Posterior cingulate gyrus (tissue), 11 donors: ENCODE measurements around the gene HNMT.
"Not testable (repeated sequence)": the region's sequence is repeated elsewhere in the genome, so short reads cannot be mapped to it uniquely, and the experiment has no call there.

Experiments used
- DNase-seq, 10 donors: peaks; one replicate each; pipeline versions ENCODE4 v3.0.0 to v3.0.0-alpha.2; 2020 to 2021; ENCODE audit warnings: mixed read lengths in 3 of 10
- intact Hi-C: fragments of 100-400 bp; cut with DNase I; formaldehyde crosslinking; loops from one replicate; pipeline ENCODE4 v1.15.1; 2023

HNMT gene

DNA sequence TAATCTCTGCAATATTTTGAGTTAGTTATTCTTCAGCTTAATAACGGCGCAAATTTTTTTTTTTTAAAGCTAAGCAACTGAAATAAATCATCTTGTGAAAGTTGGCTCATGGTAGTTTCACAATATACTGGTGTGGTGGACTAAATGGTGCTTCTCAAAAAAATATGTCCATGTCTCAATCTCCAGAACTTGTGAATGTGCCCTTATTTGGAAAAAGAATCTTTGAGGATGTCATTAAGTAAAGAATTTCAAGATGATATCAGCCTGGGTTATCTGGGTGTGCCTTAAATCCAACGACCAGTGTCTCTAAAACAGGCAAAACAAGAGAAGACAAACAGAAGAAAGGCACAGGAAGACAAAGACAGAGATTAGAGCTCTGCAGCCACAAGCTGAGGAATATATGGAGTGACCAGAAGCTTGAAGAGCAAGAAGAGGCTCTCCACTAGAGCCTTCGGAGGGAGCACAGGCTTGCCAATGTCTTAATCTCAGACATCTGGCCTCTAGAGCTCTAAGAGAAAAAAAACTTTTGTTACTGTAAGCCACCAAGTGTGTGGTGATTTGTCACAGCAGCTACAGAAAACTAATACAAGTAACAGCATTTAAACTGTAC, 71.4 kb downstream of the HNMT start:
- DNase-seq: no peak
- intact Hi-C loops: no loop called here

DNA sequence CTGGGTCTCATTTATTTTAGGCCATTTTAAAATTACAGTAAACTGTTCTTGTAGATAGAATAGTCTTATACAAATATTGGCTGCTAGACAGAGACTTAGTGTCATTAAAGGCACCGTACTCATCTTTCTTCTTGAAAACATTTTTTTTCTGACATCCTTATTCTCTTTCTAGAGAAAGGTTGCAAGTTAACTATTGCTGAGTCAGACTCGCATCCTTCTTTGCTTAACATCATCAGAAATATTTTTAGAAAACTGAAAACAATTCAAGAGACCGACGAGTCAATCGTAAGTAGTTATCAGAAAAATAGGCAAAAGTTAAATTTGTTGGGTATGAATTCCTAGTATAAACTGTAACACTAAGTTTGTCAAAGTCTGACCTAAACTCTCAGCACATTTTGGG, 72.2 kb downstream of the HNMT start:
- no peak for DNase-seq
- intact Hi-C loops: no loop called here

DNA sequence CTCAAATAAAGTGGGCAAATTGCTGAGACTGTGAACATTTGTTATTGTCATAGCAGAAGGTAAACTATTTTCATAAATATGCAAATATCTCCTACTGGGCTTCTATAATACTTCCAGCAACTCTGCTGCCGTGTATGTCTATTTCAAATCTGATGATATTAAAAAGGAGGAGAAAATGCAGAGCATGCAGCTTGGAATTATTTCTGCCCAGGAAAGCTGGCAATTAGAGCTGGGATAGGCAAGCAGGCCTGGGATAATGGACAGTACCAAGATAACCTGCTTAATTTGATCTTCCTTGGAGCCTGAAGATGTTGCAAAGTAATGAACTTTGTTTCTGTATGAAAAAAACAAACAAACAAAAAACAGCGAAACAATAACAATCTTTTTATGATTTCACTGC, 72.8 kb downstream of the HNMT start:
- intact Hi-C loops: no loop called here

DNA sequence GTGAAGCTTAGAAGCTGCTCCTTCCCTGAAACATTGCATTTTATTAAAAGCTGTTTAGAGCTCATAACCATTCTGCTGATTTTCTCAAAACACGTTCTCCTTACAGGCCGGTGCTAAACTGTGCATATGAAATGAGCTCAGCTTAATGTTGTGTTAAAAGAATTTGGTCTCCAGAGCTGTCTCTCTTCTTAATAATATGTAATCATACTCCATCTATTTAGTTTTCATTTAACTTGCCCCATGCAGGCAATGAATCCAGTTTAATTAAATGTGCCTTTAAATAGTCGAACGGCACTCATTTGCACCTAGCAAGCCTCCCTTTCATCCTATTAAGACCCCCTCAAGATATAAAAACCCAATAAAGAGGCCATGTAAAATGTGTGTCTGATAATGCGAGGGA, 76.3 kb downstream of the HNMT start:
- intact Hi-C loops: no loop called here
- DNase-seq: no peak

More for the DNA sequence above, 72.8 kb downstream of the HNMT start:
- DNase-seq: no peak

DNA sequence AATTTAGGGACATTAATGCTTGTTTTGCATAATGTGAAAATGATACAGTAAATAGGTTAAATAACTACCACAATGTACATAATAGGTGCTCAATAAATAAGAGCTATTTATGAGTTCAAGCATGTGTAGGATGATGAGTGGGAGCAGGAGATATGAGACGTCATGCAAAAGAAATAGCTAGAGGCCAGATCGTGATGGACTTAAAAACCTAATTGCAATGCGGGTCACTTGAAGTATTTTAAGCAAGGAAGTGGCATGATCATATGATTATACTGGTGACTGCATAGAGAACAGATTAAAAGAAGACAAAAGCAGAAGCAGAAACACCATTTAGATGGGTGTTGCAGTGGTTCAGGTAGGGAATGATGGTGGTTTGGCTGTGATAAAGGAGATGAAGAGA, 78.0 kb downstream of the HNMT start:
- DNase-seq: no peak
- intact Hi-C loops: no loop called here

DNA sequence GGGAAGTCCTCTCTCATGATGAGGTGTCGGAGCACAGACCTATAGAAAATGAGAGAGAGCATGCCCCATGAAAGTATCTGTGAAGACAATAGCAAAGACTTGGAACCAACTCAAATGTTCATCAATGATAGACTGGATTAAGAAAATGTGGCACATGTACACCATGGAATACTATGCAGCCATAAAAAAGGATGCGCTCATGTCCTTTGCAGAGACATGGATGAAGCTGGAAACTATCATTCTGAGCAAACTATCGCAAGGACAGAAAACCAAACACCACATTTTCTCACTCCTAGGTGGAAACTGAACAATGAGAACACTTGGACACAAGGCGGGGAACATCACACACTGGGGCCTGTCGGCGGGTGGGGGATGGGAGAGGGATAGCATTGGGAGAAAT, 79.3 kb downstream of the HNMT start:
- DNase-seq, intact Hi-C loops: not testable (repeated sequence)

DNA sequence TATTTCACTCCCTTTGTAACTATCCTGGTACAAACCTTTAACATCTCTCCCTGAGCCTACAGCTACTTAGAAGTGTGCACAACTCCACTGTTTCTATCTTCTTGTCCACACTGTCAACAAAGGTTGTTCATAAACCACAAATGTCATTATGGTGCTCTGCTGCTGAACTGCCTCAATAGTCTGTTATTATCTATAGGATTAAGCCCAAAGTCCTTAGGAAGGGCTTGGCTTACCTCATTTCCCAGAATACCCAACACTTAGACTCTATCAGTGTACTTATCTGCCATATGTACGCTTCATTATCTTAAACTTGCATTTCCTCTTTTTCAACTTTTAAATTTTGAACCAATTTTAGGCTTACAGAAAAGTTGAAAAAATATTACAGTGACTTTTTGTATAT, 94.2 kb downstream of the HNMT start:
- intact Hi-C loops: no loop called here
- no peak for DNase-seq

DNA sequence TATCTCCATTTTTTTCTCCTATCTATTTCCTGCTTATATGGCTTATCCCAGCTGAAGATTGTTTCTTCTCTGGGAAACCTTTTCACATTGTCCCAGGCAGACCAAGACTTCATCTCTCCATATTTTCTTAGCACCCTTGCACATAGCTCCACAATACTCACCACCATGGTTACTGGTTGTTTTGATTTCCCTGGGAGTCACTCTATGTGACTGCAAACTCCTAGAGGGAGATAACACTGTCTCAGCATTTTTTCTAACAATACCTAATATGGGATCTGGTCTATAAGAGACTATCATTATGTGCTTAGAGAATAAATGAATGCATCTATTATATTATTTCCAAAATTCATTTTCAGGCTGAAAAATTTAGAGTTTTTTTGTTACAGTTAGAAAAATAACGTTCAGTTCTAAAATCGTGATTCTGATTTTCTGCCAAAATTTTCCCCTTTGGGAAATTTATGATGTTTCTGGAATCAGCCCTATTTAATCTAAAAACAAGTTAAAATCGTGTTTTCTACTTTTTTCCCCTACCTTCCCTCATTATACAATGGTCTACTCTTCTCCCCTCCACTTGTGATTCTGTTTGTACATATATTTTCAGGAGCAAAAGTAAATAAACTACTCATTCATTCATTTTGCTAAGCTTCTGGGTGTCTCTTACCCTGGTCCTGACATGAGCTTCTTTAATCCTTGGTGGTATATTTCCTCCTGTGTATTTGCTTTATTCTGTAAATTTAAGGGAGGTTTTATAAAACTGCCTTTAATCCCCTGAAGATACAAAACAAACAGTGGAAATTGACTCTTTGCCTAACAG, 95.4 kb downstream of the HNMT start:
- no peak for DNase-seq
- intact Hi-C loops: no loop called here

DNA sequence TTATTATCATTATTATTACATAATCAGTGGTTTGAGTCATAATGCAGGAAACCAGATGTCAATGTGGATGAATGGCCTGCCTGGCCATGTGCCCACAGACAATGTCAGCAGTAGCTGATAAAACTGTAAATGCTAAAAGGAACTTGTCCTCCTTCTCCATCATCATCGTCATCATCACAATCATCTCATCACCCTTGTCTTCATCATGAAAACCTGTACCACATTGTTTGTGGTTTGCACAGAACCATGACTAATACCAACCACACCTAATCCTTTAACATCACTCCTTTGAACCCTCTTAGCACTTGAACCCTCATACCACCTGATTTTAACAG, 96.0 kb downstream of the HNMT start:
- no peak for DNase-seq
- intact Hi-C loops: no loop called here

DNA sequence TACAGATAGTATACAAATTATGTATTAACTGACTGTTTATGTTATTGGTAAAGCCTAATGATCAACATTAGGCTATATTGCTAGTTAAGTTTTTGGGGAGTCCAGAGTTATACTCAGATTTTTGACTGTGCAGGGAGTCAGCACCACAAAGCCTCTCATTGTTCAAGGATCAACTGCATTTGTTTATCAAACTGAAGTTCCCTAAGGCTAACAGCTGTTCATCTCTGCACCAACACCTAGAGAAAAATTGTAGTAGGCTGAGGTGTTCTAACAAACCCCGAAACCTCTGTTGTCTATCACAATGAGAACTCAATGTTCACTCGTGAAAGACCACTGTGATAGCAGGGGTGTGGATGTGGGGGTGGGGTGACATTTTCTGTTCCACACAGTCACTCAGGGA, 97.7 kb downstream of the HNMT start:
- DNase-seq: no peak
- intact Hi-C loops: no loop called here

DNA sequence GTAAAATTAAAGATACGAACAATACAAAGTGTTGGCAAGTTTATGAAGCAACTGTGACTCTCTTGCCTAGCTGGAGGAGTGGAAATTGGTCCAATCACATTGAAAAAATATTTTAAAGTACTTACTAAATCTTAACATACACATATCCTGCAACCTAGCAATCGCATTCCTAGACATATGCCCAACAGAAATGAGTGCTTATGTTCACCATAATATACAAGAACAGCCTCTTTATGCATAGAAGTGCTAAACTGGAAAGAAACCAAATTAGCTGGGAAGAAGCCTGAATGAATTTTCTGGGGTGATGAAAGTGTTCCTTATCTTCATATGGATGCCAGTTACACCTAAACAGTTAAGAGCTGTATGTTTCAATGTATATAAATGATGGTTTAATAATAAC, 98.9 kb downstream of the HNMT start:
- DNase-seq: no peak
- intact Hi-C loops: no loop called here
